ENCODE measurements around the gene NCAPH2.

The NCAPH2 gene

GRCh38 chr22:50470491-50470890 is 37.5 kb upstream of the NCAPH2 start:
- peaks cover 14% of the 10 kb centered on the region for H3K36me3 Mint-ChIP-seq (ENCODE audit: low read depth)
- no peaks in the 10 kb centered on the region for H3K27me3 Mint-ChIP-seq
- peaks cover 77% of the 10 kb centered on the region for H3K4me1 Mint-ChIP-seq (ENCODE audit: low read depth)
- no peaks in the 10 kb centered on the region for H3K9me3 Mint-ChIP-seq
- peak overlapping the region; percentile 92 for H3K27ac Mint-ChIP-seq
- peak overlapping the region; percentile 62 for H3K4me3 Mint-ChIP-seq

GRCh38 chr22:50471197-50471847 is 36.7 kb upstream of the NCAPH2 start:
- Mint-ChIP-seq H3K27me3 (no peaks in the 10 kb centered on the region), H3K27ac (peak overlapping the region; percentile 92), H3K9me3 (no peaks in the 10 kb centered on the region), H3K36me3 (ENCODE audit: low read depth) (peaks cover 8% of the 10 kb centered on the region), H3K4me1 (ENCODE audit: low read depth) (peaks cover 76% of the 10 kb centered on the region), H3K4me3 (peak overlapping the region; percentile 62)

GRCh38 chr22:50471962-50472361 is 36.1 kb upstream of the NCAPH2 start:
- Mint-ChIP-seq H3K4me3 (peak overlapping the region; percentile 35), H3K4me1 (ENCODE audit: low read depth) (peaks cover 69% of the 10 kb centered on the region), H3K27me3 (no peaks in the 10 kb centered on the region), H3K27ac (peak overlapping the region; percentile 26), H3K36me3 (ENCODE audit: low read depth) (peaks cover 2% of the 10 kb centered on the region), H3K9me3 (no peaks in the 10 kb centered on the region)

- Mint-ChIP-seq H3K27ac (peak overlapping the region; percentile 85), H3K4me3 (peak overlapping the region; percentile 93), H3K9me3 (no peaks in the 10 kb centered on the region), H3K4me1 (ENCODE audit: low read depth) (peaks cover 61% of the 10 kb centered on the region), H3K36me3 (ENCODE audit: low read depth) (no peaks in the 10 kb centered on the region), H3K27me3 (no peaks in the 10 kb centered on the region)
These were observed 34.9 kb upstream of the NCAPH2 start for GRCh38 chr22:50473088-50473487.

GRCh38 chr22:50473855-50474671 is 34.0 kb upstream of the NCAPH2 start:
- Mint-ChIP-seq H3K4me3 (peak overlapping the region; percentile 93), H3K36me3 (ENCODE audit: low read depth) (no peaks in the 10 kb centered on the region), H3K27me3 (no peaks in the 10 kb centered on the region), H3K4me1 (ENCODE audit: low read depth) (peaks cover 51% of the 10 kb centered on the region), H3K27ac (peak overlapping the region; percentile 85), H3K9me3 (no peaks in the 10 kb centered on the region)

DNA sequence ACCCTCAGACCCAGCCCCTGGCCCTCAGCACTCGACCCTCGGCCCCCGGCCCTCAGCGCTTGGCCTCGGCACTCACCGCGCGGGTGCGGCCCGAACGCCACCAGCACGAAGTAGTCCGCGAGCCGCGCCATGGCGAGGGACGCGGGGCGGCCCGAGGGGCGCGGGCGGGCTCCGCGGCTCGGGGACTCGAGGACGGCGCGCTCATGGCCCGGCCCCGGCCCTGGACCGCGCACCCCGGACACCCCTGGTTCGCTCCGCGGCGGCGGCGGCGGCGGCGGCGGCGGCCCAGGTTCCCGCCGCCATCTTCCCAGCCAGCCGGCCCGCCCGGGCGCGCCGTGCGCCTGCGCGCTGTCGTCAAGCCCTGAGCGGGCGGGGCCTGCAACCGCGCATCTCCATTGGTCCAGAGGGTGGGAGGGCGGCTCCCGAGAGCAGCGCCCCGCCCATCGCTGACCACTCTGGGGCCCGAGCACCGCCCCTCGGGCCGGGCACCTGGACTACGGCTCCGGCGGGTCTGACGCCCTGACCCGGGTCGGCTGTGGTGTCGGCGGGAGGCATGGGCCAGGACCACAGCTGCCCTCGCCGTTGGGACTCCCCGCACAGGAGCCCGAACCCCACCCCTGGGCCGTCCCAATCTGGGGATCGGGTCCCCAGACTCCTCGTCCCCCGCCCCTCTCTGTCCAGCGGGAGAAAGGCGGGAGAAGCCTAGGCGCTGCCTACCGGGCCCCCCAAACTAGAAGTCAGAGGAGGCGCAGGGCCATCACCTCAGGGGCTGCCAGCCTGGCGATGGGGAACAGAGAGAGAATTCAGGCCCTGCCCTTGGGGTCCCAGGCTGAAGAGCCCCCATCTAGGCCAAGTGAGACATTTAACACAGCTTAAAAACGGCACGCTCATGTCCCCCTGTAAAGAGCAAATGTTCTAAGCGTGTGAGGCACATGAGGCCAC is 33.0 kb upstream of the NCAPH2 start, which contains the start of gene SBF1:
Gene SBF1, minus strand, starts transcription at position 326 of the 942 bp plus-strand sequence. Its CDS starts 195 bp downstream, at position 131.
- H3K27me3 Mint-ChIP-seq, result peaks cover 5% of the 10 kb centered on the region
- no peaks in the 10 kb centered on the region for H3K36me3 Mint-ChIP-seq (ENCODE audit: low read depth)
- peak within 1 kb of the TSS; percentile 85 for H3K27ac Mint-ChIP-seq
- peak within 1 kb of the TSS; percentile 93 for H3K4me3 Mint-ChIP-seq
- H3K9me3 Mint-ChIP-seq, result no peaks in the 10 kb centered on the region
- H3K4me1 Mint-ChIP-seq (ENCODE audit: low read depth), result peaks cover 43% of the 10 kb centered on the region

- Mint-ChIP-seq H3K27me3 (peaks cover 10% of the 10 kb centered on the region), H3K27ac (peak overlapping the region; percentile 36)
These were observed 32.4 kb upstream of the NCAPH2 start for GRCh38 chr22:50475652-50476002.

GRCh38 chr22:50476868-50477267 is 31.2 kb upstream of the NCAPH2 start:
- Mint-ChIP-seq H3K4me3 (no peak overlapping the region), H3K9me3 (no peaks in the 10 kb centered on the region), H3K27me3 (peaks cover 10% of the 10 kb centered on the region), H3K4me1 (ENCODE audit: low read depth) (peaks cover 28% of the 10 kb centered on the region), H3K36me3 (ENCODE audit: low read depth) (no peaks in the 10 kb centered on the region), H3K27ac (no peak overlapping the region)

More at GRCh38 chr22:50475652-50476002, 32.4 kb upstream of the NCAPH2 start:
- H3K9me3 Mint-ChIP-seq, result no peaks in the 10 kb centered on the region
- peak overlapping the region; percentile 69 for H3K4me3 Mint-ChIP-seq
- no peaks in the 10 kb centered on the region for H3K36me3 Mint-ChIP-seq (ENCODE audit: low read depth)
- H3K4me1 Mint-ChIP-seq (ENCODE audit: low read depth), result peaks cover 40% of the 10 kb centered on the region

DNA sequence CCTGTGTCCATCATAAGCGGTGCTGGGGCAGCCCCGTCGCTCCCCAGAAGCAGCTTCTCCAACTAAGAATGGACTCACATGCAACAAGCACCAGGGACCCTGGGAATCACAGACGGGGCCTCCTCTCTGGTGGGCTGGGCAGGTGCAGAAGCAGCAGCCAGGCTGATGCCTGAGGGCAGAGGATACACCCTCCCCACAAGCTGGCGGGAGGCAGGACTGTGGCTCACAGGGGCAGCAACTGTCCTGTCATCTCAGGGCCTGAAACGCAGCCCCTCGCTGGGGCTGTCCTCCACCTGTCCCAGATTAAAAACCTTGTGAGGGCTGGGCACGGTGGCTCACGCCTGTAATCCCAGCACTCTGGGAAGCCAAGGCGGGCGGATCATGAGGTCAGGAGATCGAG is 30.1 kb upstream of the NCAPH2 start:
- Mint-ChIP-seq H3K9me3 (no peaks in the 10 kb centered on the region), H3K4me3 (no peak overlapping the region), H3K27me3 (peaks cover 10% of the 10 kb centered on the region), H3K36me3 (ENCODE audit: low read depth) (no peaks in the 10 kb centered on the region), H3K4me1 (ENCODE audit: low read depth) (peaks cover 17% of the 10 kb centered on the region), H3K27ac (no peak overlapping the region)

GRCh38 chr22:50479721-50480120 is 28.3 kb upstream of the NCAPH2 start:
- Mint-ChIP-seq H3K9me3 (no peaks in the 10 kb centered on the region), H3K4me3 (peak overlapping the region; percentile 72), H3K27ac (peak overlapping the region; percentile 45), H3K4me1 (ENCODE audit: low read depth) (peaks cover 4% of the 10 kb centered on the region), H3K27me3 (peaks cover 10% of the 10 kb centered on the region), H3K36me3 (ENCODE audit: low read depth) (no peaks in the 10 kb centered on the region)

DNA sequence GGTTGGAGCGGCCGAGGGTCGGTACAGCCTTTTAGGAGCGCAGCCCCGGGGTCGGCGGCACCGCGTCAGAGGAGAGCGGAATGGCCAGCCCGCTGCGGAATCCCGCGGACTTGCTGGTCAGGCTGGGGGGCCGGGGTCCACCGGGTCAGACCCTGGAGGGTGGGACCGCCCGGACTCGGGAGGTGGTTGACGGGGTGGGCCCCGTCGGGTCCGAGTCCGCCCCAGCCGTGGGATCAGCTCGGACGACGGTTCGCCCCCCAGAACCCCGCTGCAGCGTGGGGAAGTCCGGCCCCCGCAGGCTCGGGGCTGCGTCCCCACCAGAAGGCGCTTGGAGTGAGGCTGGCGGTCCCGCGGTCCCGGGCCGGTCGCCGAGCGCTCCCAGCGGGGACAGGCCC is 27.0 kb upstream of the NCAPH2 start:
- Mint-ChIP-seq H3K36me3 (ENCODE audit: low read depth) (no peaks in the 10 kb centered on the region), H3K4me3 (peak overlapping the region; percentile 41), H3K4me1 (ENCODE audit: low read depth) (peaks cover 4% of the 10 kb centered on the region), H3K27ac (no peak overlapping the region), H3K27me3 (peaks cover 10% of the 10 kb centered on the region), H3K9me3 (no peaks in the 10 kb centered on the region)

DNA sequence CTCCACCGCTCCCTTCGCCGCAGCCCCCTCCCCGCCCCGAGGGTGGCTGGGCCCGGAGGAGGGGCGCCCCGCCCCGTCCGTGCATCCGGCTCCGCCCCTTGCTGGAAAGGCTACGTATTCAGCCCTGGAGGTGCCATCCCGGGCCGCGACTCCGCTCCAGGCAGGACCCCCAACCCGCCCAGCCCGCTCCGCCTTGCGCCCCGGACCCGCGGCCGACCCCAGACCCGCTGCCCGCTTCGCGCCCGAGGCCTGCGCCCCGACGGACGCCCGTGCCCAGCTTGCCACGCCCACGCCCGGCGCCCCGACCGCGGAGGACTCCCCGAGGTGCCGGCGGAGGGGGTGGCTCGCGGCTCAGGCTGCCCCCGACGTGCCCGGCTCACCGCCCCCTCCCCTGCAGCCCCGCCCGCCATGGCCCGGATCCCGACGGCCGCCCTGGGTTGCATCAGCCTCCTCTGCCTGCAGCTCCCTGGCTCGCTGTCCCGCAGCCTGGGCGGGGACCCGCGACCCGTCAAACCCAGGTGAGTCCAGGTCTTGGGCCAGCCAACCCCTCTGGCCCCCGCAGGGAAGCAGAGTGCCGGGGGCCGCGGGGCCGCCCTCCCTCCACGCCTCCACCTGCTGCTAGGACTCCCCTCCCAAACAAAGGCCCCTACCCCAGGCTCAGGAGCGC is 26.5 kb upstream of the NCAPH2 start, which contains the start of gene ADM2:
Gene ADM2, plus strand, starts transcription at position 104 of the 667 bp plus-strand sequence. Its CDS starts 305 bp downstream, at position 409.
- peak within 1 kb of the TSS; percentile 77 for H3K4me3 Mint-ChIP-seq
- peaks cover 4% of the 10 kb centered on the region for H3K4me1 Mint-ChIP-seq (ENCODE audit: low read depth)
- H3K9me3 Mint-ChIP-seq, result no peaks in the 10 kb centered on the region
- no peaks in the 10 kb centered on the region for H3K36me3 Mint-ChIP-seq (ENCODE audit: low read depth)
- H3K27me3 Mint-ChIP-seq, result peaks cover 10% of the 10 kb centered on the region
- peak within 1 kb of the TSS; percentile 45 for H3K27ac Mint-ChIP-seq

DNA sequence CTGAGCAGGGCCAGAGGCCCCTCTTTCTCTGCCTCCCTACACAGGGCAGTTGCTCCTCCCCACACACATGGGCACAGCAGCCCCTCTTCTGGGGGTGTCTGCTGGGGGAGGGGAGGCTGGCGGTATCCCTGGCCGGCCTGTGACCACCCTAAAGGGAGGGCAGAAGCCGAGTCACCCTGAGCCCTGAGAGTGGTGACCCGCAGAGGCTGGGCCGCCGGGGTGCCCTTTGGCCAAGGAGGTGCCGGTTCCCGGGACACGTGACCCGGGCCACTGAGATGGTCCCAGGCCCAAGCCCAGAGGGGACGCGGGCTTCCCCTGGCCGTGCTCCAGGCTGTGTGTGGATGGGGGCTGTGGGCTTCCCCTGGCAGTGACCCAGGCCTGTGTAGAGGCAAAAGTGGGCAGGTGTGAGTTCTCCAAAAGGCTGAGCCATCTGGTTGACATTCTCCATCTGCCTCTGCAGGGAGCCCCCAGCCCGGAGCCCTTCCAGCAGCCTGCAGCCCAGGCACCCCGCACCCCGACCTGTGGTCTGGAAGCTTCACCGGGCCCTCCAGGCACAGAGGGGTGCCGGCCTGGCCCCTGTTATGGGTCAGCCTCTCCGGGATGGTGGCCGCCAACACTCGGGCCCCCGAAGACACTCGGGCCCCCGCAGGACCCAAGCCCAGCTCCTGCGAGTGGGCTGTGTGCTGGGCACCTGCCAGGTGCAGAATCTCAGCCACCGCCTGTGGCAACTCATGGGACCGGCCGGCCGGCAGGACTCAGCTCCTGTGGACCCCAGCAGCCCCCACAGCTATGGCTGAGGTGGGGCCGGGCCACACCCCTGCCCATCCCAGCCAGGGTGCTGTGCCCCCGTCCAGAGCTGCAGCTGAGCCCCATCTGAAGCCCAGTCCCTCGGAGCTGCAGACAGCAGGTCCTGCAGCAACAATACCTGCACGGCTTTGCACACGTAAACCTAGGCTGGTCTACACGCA is 25.6 kb upstream of the NCAPH2 start:
- H3K36me3 Mint-ChIP-seq (ENCODE audit: low read depth), result no peaks in the 10 kb centered on the region
- peaks cover 4% of the 10 kb centered on the region for H3K4me1 Mint-ChIP-seq (ENCODE audit: low read depth)
- no peak overlapping the region for H3K27ac Mint-ChIP-seq
- no peaks in the 10 kb centered on the region for H3K9me3 Mint-ChIP-seq
- H3K27me3 Mint-ChIP-seq, result peaks cover 10% of the 10 kb centered on the region
- peak overlapping the region; percentile 77 for H3K4me3 Mint-ChIP-seq

Measured in stimulated activated naive CD8-positive, alpha-beta T cell treated with anti-CD3 and anti-CD28 coated beads, Interleukin-15, Interleukin-2, amounts not matched to agents 100 ng/mL and 50 ng/mL, for 24 hours (primary cell).